Stimulated activated CD4-positive, alpha-beta T cell treated with anti-CD3 and anti-CD28 coated beads, Interleukin-15, amount 100 ng/mL, for 1 hour (primary cell): Measurements from ENCODE around the gene THOP1.
"Not testable (repeated sequence)": the region's sequence is repeated elsewhere in the genome, so short reads cannot be mapped to it uniquely, and the experiment has no call there.

Source experiments
- DNase-seq, 2 donors: peaks; one replicate each; pipeline ENCODE4 v3.0.0-alpha.2; 2020; ENCODE audit warnings: low read depth in 1 of 2, low spot score in 1 of 2

The THOP1 gene

DNA sequence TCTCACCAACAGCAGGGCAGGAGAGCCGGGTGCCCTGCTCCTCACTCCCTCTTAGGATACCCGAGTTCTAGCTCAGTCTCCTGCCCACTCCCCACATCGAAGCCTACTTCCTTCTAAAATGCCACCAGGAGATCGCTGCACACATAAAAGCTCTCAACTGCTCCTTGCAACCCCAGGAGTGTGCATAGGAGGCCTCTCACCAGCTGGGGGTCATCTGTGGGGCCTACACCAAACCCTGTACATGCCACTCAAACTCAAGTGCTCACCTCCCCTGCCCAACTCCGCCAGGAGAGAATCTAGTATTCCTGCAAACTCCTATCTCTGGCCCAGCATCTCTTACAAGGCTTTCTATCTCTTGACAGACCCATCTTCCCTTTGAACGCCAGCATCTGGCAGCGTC, 5.0 kb upstream of the THOP1 start:
- no peak for DNase-seq

DNA sequence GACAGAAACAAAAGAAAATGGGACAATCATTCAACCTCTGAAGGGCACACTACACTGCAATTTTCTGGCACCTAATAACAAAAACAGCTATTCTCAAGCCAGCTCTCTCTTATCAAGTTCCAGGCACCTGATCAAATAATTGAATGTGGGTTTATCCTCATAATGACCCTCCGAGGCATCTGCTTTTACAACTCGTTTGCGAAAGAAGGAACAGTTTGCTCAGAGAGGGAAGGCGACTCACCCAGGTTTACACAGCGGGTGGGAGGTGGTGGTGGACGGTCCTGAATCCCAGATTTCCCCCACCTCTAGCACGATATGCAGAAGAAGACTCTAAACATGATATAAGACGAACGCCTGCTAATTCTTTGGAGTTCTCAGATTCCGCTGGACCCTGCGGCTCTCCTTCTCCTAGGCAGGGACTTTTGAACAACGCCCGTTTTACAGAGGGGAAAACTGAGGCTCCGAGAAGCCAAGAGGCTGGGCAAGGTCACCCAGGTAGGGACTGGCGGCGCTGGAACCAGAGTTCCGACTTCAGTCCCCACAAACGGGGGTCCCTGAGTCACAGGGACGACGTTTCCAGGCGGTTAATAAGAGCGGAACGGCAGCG, 2.9 kb upstream of the THOP1 start:
- DNase-seq: no peak

- DNase-seq: peak; percentile 87 to 91
These were observed 2.1 kb upstream of the THOP1 start, which contains the start of gene SGTA for GRCh38 chr19:2782936-2783780. TSS of gene SGTA (minus strand) at chr19:2783273. CDS start at chr19:2769068, 14,205 bp downstream.

DNA sequence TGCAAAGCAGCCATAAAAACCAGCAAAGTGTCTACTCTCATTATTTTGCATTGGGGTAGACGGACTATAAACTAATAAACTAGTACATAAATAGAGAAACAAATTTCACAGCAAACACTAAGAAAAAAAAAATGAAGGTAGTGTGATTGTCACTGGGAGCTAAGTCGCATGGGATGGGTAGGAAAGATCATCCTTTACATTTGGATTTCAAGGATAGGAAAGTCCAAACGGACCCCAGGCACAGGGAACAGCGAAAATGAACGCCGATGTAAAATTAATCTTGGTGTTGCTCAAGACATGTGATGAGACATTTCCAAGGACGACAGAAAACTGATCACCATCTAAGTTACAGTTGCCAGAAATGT, 1.5 kb upstream of the THOP1 start:
- DNase-seq: no peak

DNA sequence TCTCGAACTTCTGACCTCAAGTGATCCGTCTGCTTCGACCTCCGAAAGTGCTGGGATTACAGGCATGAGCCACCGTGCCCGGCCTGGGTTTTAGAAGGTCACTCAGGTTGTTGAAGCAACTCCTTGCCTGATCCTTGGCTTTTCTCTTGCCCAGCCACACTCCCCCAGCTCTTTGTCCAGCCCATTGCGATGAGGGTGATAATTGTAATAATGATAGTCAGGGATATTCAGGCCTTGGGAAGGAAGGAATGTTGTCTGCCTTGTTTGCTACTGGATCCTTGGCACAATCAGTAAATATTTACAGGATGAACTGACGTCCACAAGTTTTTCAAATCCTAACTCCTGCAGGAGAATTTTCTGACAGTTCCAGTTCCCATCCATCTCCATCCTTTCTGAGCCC, 1.8 kb downstream of the THOP1 start:
- no peak for DNase-seq

GRCh38 chr19:2788237-2788636, 2.9 kb downstream of the THOP1 start:
- no peak for DNase-seq

- no peak for DNase-seq
These were observed 4.9 kb downstream of the THOP1 start for GRCh38 chr19:2790194-2790556.

DNA sequence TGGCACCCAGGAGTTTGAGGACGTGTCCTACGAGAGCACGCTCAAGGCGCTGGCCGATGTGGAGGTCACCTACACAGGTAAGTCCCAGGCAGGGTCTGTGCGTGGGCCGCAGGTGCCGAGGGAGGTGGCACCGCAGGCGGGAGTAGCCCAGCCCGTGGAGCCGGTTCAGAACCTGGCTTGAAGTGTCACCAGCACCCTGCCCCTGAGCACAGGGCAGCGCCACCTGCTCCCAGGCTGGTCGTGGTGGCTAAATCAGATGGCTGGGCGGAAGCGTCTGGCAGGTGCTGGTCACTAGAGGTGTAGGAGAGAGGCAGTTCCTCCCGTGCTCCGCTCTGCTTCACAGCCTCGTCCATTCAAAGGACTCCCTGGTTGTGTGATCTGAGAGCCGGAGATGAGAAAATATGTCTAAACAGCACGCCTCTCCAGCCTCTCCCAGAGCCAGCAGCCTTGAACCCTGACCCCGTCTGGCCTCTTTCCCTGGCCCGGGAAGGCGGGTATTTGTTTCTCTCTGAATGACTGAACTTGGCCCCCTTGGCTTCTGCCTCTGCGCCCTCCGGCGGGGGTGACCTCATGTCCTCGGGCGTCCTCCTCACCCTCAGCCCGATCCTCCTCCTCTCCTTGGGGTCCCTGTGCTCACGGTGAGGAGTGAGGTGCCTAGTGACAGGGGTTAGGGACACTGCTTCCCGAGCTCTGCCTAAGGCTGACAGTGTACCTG, 5.4 kb downstream of the THOP1 start:
- DNase-seq: no peak

GRCh38 chr19:2791440-2791839, 6.1 kb downstream of the THOP1 start:
- no peak for DNase-seq

- DNase-seq: no peak
These were observed 6.6 kb downstream of the THOP1 start for GRCh38 chr19:2791876-2792275.

- DNase-seq: not testable (repeated sequence)
These were observed 7.4 kb downstream of the THOP1 start for GRCh38 chr19:2792666-2793065.

DNA sequence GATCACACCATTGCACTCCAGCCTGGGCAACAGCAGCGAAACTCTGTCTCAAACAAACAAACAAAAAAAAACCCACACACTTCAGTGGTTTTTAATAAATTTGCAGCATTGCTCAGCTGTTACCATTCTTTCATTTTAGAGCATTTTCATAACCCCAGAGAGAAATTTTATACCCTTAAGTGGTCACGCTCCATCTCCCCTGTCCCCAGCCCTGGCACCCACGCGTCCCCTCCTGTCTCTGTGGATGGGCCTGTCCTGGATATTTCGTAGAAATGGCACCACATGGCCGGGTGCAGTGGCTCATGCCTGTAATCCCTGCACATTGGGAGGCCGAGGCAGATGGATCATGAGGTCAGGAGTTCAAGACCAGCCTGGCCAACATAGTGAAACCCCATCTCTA, 7.8 kb downstream of the THOP1 start:
- DNase-seq: no peak

DNA sequence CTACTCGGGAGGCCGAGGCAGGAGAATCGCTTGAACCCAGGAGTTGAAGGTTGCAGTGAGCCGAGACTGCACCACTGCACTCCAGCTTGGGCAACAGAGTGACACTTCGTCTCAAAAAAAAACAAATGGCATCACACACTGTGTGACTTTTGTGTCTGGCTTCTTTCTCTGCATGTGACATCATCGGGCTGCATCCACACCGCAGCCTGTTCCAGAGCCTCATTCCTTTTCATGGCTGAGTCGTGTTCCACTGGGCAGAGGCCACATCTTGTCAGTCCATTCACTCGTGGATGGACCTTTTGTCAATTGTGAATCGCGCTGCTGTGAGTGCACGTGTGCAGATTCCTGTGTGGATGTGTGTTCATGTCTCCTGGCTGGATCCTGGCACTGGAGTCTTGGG, 8.3 kb downstream of the THOP1 start:
- DNase-seq: no peak

DNA sequence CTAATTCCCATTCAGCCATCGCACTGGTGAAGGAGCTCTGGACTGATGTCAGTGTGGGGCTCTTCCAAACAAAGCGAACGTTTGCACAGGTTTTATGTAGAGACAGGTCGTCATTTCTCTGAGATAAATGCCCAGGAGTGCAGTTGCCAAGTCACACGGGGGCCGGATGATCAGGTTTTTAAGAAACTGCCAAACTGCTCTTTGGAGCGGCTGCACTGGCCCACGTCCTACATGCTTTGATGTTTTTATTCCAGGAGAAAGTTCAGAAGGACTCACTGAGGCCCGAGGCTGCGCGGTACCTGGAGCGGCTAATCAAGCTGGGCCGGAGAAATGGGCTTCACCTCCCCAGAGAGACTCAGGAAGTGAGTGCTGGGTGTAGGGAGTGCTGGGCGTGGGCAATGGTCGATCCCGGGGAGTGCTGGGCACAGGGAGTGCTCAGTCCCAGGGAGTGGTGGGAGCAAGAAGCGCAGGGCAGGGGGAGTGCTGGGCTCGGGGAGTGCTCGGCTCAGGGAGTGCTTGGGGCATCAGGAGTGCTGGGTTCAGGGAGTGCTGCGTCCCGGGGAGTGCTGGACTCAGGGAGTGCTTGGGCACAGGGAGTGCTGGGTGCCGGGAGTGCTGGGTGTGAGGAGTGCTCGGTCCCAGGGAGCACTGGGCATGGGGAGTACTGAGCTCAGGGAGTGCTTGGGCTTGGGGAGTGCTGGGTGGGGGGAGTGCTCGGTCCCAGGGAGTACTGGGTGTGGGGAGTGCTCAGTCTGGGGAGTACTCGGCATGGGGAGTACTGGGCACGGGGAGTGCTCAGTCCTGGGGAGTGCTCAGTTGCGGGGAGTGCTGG, 10.7 kb downstream of the THOP1 start:
- no peak for DNase-seq

- no peak for DNase-seq
These were observed 11.5 kb downstream of the THOP1 start for GRCh38 chr19:2796659-2797266.

GRCh38 chr19:2797280-2797679, 12.0 kb downstream of the THOP1 start:
- no peak for DNase-seq

DNA sequence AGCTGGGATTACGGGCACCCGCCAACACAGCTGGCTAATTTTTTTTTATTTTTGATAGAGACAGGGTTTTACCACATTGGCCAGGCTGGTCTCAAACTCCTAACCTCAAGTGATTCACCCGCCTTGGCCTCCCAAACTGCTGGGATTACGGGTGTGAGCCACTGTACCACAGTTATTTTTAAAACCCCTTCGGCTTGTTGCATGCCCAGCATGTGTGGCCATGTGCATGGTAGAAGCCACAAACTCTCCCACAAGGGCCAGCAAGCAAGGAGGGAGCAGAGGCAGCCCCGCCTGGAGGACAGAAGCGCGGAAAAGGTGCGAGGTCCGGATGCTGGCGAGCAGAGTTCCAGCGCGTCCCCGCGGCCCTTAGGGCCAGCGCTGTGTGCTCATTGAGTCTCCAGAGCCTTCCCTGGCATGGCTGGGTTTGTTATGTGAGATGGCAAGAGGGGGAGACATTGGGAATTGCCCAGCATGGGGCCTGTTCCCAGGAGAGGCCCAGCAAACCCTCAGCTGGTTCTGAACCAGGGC, 12.9 kb downstream of the THOP1 start:
- DNase-seq: no peak

GRCh38 chr19:2798733-2799132, 13.4 kb downstream of the THOP1 start:
- DNase-seq: no peak

GRCh38 chr19:2799273-2800020, 14.1 kb downstream of the THOP1 start:
- no peak for DNase-seq

GRCh38 chr19:2800506-2800905, 15.2 kb downstream of the THOP1 start:
- DNase-seq: no peak
